ENCODE data around the gene TCF4.

Gene TCF4

GRCh38 chr18:55343396-55344073 is 244.5 kb downstream of the TCF4 start:
- peak; percentile 77 for DNase-seq

GRCh38 chr18:55340998-55341397 is 247.0 kb downstream of the TCF4 start:
- DNase-seq, result no peak

DNA sequence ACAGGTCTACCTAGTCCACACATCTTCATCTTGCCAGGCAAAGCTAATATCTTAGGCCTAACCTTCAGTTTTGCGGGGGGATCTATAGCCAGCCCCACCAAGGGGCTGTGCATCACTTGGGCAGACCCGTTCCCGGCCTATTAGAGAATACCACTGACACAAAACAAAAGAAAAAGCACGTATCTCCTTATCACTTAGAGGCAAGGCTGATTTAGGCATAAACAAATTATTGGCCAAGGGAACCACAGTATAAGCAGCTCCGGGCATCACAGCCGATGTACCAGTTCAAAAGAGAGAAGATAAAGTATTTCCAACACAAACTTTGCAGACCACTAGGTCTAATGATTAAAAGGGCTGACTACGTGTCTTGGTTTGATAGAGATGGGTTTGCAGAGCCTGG is 248.0 kb downstream of the TCF4 start:
- no peak for DNase-seq

- peak; percentile 77 for DNase-seq
Measured at GRCh38 chr18:55338978-55339650, 248.9 kb downstream of the TCF4 start.

DNA sequence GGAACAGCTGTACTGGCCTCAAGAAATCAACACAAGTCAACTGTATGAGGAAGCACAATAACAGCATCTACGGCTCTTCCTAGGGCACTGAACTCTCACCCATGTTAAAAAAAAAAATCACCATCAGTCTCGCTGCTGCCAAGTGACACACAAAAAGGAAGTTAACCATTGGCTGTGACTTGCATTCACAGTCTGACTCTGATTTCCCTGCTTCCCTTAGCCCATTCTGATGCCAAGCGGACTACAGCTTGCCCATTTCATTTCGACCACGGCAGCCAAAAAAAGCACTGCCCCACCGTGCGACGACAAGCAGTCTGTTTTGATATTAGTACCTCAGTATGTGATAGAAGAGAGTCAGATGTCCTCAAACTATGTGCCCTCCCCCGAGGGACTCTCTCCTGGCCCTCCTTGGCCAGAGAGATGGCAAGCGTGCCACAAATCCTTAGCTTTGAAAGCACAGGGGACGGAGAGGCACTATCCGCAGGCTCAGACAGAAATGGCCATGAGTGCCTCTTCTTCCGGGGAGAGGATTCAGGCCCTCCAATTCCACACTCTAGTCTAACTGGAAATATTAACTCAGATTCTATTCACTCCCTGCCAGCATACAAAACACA is 250.0 kb downstream of the TCF4 start:
- peak; percentile 93 for DNase-seq

GRCh38 chr18:55337138-55337537 is 250.9 kb downstream of the TCF4 start:
- peak; percentile 69 for DNase-seq

DNA sequence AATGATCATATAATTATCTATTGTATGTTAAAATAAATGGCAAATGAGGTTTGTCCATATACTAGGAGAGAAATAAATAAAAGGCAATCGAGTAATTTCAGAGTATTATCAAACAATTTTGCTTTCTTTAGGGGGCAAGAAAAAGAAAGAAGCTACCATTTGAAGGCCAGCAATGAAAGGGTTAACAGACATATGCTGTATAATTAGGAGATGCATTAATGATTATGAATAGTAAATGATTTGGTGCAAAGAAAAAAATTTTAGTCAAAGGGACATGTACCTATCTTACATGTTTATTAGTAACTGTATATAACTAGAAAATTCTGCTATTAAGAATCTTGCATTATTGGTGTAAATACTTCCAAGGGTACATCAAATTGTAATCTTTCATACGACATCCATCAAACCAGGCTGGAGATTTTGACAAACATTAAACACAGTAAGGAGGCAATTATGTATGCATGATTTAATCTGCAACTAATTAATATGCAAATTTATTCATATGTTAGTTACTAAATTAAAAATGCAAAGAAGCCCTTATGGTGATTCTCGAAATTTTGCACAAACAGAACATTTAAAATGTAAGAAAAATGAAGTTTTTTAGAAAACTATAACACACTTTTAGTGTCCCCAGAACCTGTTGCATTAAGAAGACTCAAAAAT is 251.4 kb downstream of the TCF4 start:
- peak; percentile 70 for DNase-seq

DNA sequence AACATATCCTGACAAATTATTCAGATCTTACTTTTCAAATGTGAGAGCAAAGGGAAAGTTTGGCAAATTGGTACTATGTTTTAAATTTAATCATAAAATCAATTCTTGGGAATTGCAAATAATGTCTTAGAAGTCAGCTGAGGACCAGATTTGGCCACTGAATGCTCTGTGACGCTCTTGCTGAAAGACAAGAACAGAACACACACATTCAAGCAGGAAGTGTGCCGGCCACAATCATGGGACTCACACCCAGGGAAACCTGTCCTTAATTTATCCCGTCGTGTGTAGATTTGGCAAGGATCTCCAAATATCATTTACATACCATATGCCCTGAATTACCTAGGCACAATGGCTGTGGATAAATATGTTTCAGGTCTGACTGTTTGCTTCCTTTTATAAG is 253.1 kb downstream of the TCF4 start:
- peak; percentile 99 for DNase-seq

DNA sequence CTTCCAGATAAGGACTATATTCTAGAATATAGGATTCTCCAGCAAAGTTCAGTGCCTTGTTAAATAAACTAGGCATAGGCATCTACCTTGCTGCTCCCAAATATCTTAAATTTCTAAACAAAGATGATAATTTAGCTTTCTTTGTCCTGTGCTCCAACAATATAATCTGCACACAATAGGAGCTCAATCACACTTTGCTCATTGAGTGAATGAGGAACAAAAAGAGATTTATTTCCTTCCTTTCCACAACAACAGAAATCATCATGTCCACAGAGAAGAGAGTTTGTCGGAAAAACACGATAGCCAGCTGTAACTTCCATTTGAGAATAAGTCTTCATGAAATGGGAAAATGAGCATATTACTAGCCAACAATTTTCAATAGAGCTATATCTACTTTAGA is 256.7 kb downstream of the TCF4 start:
- DNase-seq, result no peak

GRCh38 chr18:55328301-55328700 is 259.7 kb downstream of the TCF4 start:
- DNase-seq, result no peak

DNA sequence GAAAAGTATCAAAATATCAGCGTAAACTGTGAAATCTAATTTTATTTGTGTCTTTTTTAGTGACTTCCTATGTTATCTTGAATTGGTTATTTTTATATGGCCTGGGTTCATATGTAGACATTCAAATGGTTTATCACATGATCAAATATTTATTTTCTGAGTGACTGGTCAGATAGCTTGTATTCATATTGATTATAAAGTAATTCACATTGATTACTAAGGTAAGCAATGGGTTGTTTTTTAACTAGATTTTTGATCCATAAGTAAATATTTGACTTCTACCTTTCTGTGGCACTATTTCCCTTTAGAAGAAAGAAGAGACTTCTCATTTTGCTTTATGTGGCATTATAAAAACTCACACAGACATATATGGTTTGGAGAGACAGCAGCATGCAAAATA is 260.5 kb downstream of the TCF4 start:
- DNase-seq, result no peak

GRCh38 chr18:55326134-55326533 is 261.9 kb downstream of the TCF4 start:
- DNase-seq, result peak; percentile 76

DNA sequence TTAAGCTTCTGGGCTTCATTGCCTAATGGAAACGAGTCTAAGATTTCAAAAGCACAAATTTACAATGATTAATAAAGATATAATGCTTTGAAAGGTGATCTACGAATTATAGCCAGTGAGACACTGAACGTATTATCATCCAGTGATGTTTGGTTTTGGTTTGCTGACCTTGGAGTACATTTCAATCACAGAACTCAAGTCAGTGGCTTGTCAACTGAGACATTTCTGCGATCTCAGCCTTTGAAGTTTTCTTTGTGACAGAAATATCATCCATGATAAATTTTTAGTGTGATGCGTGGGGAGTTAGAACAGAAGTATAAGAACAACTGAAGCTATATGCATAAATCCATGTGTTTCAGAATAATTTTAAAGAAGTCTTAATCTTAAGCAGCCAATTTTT is 263.8 kb downstream of the TCF4 start:
- peak; percentile 64 for DNase-seq

DNA sequence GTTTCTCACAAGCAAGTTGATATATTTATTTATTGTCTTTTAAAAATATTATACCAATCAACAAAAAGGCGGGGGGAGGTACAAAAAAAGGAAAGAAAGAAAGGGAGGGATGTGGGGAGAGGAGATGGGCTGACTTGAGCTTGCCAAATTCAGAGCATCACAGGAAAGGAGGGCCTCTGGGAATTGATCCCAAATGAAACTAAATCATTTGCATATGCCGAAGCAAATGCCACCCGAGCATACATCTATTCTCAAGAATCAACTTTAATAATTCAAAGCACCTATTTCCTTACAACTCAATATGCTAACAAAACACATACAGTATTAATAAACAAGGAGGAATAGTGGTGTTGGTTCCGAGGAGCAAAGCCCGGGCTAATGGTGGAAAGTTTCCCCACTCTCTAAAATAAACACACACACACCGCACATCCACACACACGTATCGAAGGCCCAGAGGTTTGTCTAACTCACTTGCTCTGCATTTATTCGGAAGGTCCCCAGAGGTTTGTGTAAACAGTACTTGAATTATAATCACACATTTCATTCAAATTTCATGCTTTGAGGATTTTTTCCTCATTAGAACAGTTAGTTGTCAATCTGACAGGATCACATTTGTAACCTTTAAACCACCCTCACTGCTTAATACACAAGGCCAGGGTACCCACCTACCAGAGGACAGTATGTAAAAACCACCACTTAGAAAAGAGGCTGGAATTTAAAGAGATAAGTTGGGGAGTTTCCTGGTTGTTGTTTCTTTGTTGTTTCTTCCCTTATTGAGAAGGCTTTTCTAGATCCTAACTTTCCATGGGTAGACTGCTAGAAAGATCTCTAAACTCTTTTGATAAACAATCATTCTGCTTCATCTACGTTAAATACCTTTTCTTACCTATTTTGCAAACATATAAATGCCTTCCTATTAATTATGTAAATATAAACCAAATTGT is 264.7 kb downstream of the TCF4 start:
- peak; percentile 93 for DNase-seq

GRCh38 chr18:55322178-55322735 is 265.7 kb downstream of the TCF4 start:
- peak; percentile 100 for DNase-seq

DNA sequence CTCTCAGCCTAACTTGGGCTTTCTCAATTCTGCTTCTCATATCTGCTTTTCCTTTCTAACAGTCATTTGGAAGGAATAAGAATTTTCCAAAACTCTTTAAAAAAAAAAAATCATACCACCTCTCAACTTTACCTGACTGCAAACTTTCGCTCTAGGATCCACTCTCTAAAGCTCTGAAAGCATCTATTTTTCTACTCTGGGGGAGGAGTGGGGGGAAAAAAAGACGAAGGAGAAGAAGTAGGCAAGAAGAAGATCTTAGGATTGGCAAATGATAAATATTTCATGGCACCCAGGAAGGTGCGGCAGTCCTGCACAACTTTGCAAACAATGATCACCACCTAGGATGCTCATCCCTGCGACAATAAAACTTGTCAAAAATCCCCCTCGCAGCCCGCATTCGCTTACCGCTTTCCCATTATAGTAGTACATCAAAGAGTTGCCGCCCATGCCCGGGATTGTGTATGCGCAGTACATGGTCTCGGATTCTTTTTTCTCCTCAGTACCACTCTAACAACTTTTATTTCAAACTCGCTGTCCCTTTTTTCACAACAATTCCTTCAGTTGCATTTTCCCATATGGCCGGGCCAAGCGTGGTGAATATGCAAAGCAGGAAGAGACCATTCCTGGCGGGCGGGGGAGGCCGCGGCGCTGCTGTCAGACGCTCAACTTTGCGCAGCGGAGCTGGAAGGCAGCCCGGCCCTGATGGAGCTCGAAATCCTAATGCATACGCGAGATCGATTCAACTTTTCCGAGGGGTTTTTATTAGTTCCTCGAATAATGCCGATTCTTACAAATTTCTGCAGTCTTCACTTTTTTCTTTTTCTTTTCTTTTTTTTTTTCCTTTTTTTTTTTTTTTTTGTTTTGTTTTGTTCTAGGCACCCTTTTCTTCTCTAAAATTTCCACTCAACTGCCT is 266.5 kb downstream of the TCF4 start:
- peak; percentile 99 for DNase-seq

- DNase-seq, result peak; percentile 85
Measured at GRCh38 chr18:55320424-55321264, 267.3 kb downstream of the TCF4 start.

DNA sequence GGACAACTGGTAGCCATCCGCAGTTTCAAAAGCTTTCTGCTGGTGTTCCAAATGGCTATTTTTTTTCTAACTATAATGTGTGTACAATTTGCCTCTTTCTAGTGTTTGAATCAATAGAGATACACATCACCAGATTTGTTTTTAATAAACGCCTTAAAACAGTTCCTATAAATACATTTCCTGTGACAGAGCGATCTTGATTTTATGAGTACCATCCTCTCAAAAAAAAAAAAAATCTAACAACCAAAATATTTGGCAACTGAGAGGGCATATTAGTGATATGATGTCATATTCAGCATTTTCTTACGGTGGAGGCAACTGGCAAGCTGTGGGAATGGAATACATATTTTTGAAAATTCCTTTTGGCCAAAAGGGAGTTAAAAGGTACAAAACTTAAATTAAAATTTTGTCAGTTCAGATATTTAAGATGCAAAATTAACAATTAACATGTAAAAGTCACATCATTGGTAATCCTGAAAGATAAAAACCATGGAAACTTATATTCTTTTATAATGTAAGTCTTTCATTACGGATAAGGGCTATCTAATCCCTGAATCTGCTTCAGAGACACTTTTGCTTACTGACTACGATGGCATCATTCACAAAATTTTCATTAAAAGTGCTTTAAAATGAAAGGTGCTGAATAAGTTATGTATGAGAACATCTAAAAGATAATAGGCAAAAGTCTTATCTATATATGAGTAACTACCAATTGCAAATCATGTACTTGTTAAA is 268.4 kb downstream of the TCF4 start:
- DNase-seq, result peak; percentile 64

GRCh38 chr18:55318951-55319441 is 269.0 kb downstream of the TCF4 start:
- DNase-seq, result peak; percentile 82
